Amniotic epithelial cell (primary cell): ENCODE results near the gene WASF3.

Experiments used
- DNase-seq: peaks from one replicate; pipeline ENCODE4 v3.0.0-alpha.2; 2010; ENCODE audit warnings: low read depth

Gene WASF3

GRCh38 chr13:26548205-26548765 lies 9.2 kb upstream of the WASF3 start:
- DNase-seq = no peak

GRCh38 chr13:26549713-26550112 lies 7.8 kb upstream of the WASF3 start:
- no peak for DNase-seq

- DNase-seq = no peak
Measured at GRCh38 chr13:26551255-26551860, 6.1 kb upstream of the WASF3 start.

GRCh38 chr13:26555413-26555812 lies 2.1 kb upstream of the WASF3 start:
- no peak for DNase-seq

GRCh38 chr13:26557051-26557392 lies 461 bp upstream of the WASF3 start:
- no peak for DNase-seq

- no peak for DNase-seq
Measured at GRCh38 chr13:26558074-26558805, 757 bp downstream of the WASF3 start.

- no peak for DNase-seq
Measured at GRCh38 chr13:26558987-26559386, 1.5 kb downstream of the WASF3 start.

- DNase-seq = no peak
Measured at GRCh38 chr13:26560456-26560855, 3.0 kb downstream of the WASF3 start.

GRCh38 chr13:26561067-26561466 lies 3.6 kb downstream of the WASF3 start:
- DNase-seq = no peak

GRCh38 chr13:26561651-26562511 lies 4.4 kb downstream of the WASF3 start:
- DNase-seq = peak; percentile 79

- peak; percentile 69 for DNase-seq
Measured at GRCh38 chr13:26562512-26562890, 5.0 kb downstream of the WASF3 start.

GRCh38 chr13:26563713-26564112 lies 6.2 kb downstream of the WASF3 start:
- peak; percentile 39 for DNase-seq

- DNase-seq = no peak
Measured at GRCh38 chr13:26568132-26568815, 10.8 kb downstream of the WASF3 start.

GRCh38 chr13:26571518-26571917 lies 14.0 kb downstream of the WASF3 start:
- DNase-seq = no peak

- DNase-seq = no peak
Measured at GRCh38 chr13:26575244-26575643, 17.8 kb downstream of the WASF3 start.

- DNase-seq = no peak
Measured at GRCh38 chr13:26579580-26579979, 22.1 kb downstream of the WASF3 start.

GRCh38 chr13:26583662-26584061 lies 26.2 kb downstream of the WASF3 start:
- no peak for DNase-seq

- peak; percentile 81 for DNase-seq
Measured at GRCh38 chr13:26584713-26585112, 27.2 kb downstream of the WASF3 start.

GRCh38 chr13:26585136-26585535 lies 27.7 kb downstream of the WASF3 start:
- DNase-seq = peak; percentile 60

GRCh38 chr13:26587251-26587650 lies 29.8 kb downstream of the WASF3 start:
- DNase-seq = no peak

- DNase-seq = no peak
Measured at GRCh38 chr13:26589226-26589625, 31.7 kb downstream of the WASF3 start.

GRCh38 chr13:26589754-26590153 lies 32.3 kb downstream of the WASF3 start:
- DNase-seq = no peak
